Right atrium auricular region (tissue), 2 donors: ENCODE measurements around the gene MYZAP. TPM values are rescaled to one million over a fixed set of nuclear protein-coding genes. Genes with fewer than 3 reads are reported as not detected.
A peak's percentile ranks its signal among the peaks of the same experiment; 100 is the strongest.

Experiments used
- DNase-seq: peaks from one replicate; pipeline ENCODE4 v3.0.0-alpha.2; 2019; ENCODE audit warnings: low spot score
- H3K27ac ChIP-seq, 2 donors: fragments of 200-600 bp; sonication (generic); 1 replicate in 1 of 2; 2 replicates in 1 of 2; pipeline ENCODE4 v1.5.1; 2016 to 2019
- H3K27me3 ChIP-seq, 2 donors: fragments of 200-600 bp; sonication (generic); one replicate each; pipeline versions ENCODE4 v1.5.1 to v1.6.0; 2017 to 2019
- H3K36me3 ChIP-seq: fragments of 200-600 bp; sonication (generic); one replicate; pipeline ENCODE4 v1.5.1; 2016
- H3K4me1 ChIP-seq, 2 donors: fragments of 200-600 bp; sonication (generic); one replicate each; pipeline versions ENCODE4 v1.5.1 to v1.6.0; 2017 to 2019
- H3K4me3 ChIP-seq, 2 donors: fragments of 200-600 bp; sonication (generic); 1 replicate in 1 of 2; 2 replicates in 1 of 2; pipeline ENCODE4 v1.5.1; 2017 to 2019; ENCODE audit warnings: mild to moderate bottlenecking in 1 of 2, moderate library complexity in 1 of 2
- H3K9me3 ChIP-seq, 2 donors: fragments of 200-600 bp; sonication (generic); one replicate each; pipeline ENCODE4 v1.5.1; 2019
- total RNA-seq, 2 donors: library from RNA; depleted of rRNA; stranded (reverse); fragments of >200 nt; gene quantifications; one replicate each; pipeline ENCODE4 v1.1.0, GENCODE V29; 2016
- TF ChIP-seq, protein P1 (sequence below), 2 donors: fragments of 200-600 bp; sonication (generic); IDR thresholded peaks; one replicate each; pipeline ENCODE4 v1.5.1; 2019; ENCODE audit warnings: antibody characterized with exemption in 2 of 2

The MYZAP gene
- total RNA-seq, 2 donors from 2014 or later, result 305 to 491 TPM

DNA sequence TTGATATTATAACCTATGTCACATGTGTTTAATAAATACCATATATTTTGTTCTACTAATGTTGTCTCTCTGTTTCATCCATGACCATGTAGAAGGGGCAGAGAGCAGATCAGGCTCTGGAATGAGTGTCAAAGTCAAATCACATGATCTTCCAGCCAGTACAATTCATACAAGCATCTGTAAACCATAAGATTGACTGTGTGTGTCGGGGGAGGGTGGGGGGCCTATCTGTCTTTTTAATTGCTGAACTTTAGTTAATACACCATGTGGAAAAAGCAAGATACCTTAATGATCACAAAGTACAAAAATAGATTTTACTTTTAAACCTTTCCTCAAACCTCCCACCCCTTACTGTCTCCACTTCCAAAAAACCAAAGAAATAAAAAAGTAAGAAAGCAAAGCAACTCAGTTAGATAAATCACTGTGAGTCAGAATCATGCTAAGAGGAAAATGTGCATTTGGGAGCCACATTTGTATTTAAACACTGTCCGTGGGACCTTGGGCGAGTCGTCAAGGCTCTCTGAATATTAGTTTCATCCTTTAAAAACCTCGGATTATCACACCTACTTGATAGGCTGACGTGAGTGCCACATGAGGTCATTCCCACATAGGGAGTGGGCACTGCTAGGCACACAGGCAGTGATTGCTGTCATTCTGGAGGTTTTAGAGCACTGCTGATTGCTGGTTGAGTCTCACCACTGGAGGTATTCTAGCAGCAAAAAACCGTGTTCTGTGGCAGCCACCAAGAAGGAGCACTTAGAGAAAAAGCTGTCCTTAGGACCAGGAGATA, 93.8 kb downstream of the MYZAP start:
- peaks cover 0 to 47% of the 10 kb centered on the region in 2 donors for H3K4me1 ChIP-seq
- TF ChIP-seq, protein P1, sequence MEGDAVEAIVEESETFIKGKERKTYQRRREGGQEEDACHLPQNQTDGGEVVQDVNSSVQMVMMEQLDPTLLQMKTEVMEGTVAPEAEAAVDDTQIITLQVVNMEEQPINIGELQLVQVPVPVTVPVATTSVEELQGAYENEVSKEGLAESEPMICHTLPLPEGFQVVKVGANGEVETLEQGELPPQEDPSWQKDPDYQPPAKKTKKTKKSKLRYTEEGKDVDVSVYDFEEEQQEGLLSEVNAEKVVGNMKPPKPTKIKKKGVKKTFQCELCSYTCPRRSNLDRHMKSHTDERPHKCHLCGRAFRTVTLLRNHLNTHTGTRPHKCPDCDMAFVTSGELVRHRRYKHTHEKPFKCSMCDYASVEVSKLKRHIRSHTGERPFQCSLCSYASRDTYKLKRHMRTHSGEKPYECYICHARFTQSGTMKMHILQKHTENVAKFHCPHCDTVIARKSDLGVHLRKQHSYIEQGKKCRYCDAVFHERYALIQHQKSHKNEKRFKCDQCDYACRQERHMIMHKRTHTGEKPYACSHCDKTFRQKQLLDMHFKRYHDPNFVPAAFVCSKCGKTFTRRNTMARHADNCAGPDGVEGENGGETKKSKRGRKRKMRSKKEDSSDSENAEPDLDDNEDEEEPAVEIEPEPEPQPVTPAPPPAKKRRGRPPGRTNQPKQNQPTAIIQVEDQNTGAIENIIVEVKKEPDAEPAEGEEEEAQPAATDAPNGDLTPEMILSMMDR (IDR thresholded peaks at IDR 0.05), result no peak
- no peak for DNase-seq
- no peak overlapping the region for H3K4me3 ChIP-seq
- H3K9me3 ChIP-seq, result no peaks in the 10 kb centered on the region
- H3K27ac ChIP-seq, result peak overlapping the region; percentile 78 to 81
- no peaks in the 10 kb centered on the region for H3K27me3 ChIP-seq
- H3K36me3 ChIP-seq, result peaks cover 20% of the 10 kb centered on the region

DNA sequence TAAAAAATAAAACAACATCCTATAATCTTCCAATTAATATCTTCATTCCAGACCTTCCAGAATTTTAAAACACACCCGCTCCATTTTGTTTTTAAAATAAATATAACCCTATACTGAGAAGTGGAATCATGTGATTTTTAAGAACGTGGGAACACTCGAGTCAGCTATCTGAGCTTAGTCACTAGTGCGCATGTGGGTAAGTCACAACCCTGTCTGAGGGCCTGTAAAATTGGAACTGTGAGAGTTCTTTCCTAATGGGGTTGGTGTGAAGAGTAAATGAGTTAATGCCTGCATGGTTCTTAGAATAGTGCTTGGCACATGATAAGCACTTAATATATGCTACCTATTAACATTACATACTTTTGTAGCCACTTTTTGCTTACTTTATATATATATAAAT, 95.0 kb downstream of the MYZAP start:
- no peak overlapping the region for H3K4me3 ChIP-seq
- peaks cover 30% of the 10 kb centered on the region for H3K36me3 ChIP-seq
- H3K9me3 ChIP-seq, result no peaks in the 10 kb centered on the region
- peak overlapping the region; percentile 78 to 81 for H3K27ac ChIP-seq
- peaks cover 0 to 47% of the 10 kb centered on the region in 2 donors for H3K4me1 ChIP-seq
- DNase-seq, result no peak
- TF ChIP-seq, protein P1 (IDR thresholded peaks at IDR 0.05), result no peak
- no peaks in the 10 kb centered on the region for H3K27me3 ChIP-seq

DNA sequence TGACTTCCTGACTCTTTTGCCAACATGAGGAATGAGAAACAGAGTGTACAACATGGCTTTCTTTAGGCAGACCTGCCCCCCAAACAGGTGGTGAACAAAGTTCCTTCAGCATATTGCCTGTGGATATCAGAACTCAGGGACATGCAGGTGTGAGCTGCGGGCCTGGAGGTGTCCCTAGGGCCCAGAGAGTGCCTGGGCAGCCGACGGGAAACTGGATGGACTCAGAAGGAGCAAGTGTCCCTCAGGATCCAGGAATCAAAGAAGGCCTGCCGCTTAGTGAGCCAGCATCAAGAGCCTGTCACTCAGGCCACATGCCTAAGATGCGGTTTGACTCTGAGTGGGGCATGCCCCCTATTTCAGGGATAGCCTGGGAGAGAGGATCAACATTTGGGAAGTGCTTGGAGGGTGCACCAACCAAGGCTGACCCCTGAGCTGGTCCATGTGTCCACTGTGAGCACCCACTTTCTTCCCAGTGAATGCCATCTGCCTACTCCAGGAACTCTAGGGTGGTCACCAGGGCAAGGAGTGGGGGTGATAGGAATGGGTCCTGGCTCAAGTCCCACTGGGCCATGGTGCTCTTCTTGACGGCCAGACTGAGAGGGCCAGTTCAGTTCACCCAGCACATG, 98.8 kb downstream of the MYZAP start:
- peaks cover 24% of the 10 kb centered on the region for H3K36me3 ChIP-seq
- H3K27me3 ChIP-seq, result no peaks in the 10 kb centered on the region
- TF ChIP-seq, protein P1 (IDR thresholded peaks at IDR 0.05), result no peak
- no peak for DNase-seq
- H3K4me1 ChIP-seq, result peaks cover 0 to 37% of the 10 kb centered on the region in 2 donors
- H3K4me3 ChIP-seq, result no peak overlapping the region
- peak overlapping the region; percentile 50 to 64 for H3K27ac ChIP-seq
- H3K9me3 ChIP-seq, result no peaks in the 10 kb centered on the region

DNA sequence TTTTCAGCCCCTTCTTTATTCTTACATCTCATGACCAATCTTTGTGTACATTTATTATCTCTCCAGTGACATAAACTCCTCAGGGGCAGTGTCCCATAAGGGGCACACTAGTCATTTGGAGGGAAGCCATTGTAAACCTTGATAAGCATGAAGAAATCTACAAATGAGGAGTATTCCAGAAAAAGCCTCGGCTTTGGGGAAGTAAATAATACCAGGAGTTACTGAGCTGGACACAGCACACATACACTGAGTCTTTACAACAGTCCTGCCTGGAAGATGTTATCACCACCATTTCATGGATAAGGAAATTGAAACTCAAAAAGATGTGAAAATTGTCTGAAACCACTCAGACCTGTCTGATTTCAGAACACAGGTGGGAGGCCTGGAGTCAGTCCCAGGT, 99.4 kb downstream of the MYZAP start:
- DNase-seq, result no peak
- Histone ChIP-seq H3K4me1 (peaks cover 0 to 37% of the 10 kb centered on the region in 2 donors), H3K9me3 (no peaks in the 10 kb centered on the region), H3K4me3 (no peak overlapping the region), H3K27me3 (no peaks in the 10 kb centered on the region), H3K36me3 (peaks cover 24% of the 10 kb centered on the region), H3K27ac (peak overlapping the region; percentile 50 to 64)
- TF ChIP-seq, protein P1 (IDR thresholded peaks at IDR 0.05), result no peak

DNA sequence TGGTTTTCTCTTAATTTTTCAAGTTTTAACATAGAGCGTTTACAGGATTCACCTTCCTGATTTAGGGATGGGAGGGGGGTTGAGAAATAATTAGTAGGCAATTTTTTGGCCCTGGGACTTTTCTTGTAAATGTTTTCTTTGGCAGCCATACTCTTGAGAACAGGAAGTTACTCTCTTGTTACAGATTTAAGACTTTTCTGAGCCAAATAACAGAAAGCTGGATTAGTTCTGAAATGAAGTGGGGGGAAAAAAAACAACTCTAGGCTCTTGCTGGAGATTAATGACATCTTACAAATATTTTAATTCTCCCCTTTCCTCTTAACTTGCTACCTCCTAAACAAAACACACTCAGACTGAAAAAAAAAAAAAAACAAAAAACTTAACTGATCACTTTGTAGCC, 101.0 kb downstream of the MYZAP start:
- TF ChIP-seq, protein P1 (IDR thresholded peaks at IDR 0.05), result no peak
- Histone ChIP-seq H3K36me3 (peaks cover 24% of the 10 kb centered on the region), H3K4me3 (no peak overlapping the region), H3K4me1 (peaks cover 0 to 37% of the 10 kb centered on the region in 2 donors), H3K27ac (peak overlapping the region; percentile 24 to 58), H3K9me3 (no peaks in the 10 kb centered on the region), H3K27me3 (no peaks in the 10 kb centered on the region)
- no peak for DNase-seq
